Panc1 (cell line): ENCODE data around the gene EP400. TPM values are rescaled to one million over a fixed set of nuclear protein-coding genes. Genes with fewer than 3 reads are reported as not detected.

Source experiments
- ATAC-seq: fragments of 200-7000 bp; cut with Tn5 transposase; 2 replicates; pipeline ENCODE4 v1.9.1; 2020; ENCODE audit warnings: mild to moderate bottlenecking, moderate library complexity
- BruUV-seq: library from RNA; stranded (reverse); fragments of 400-500 nt; replicated peaks from 2 replicates; lab custom pipeline; 2021; lab: Mats Ljungman, UMichigan
- CTCF ChIA-PET: fragments of 300-600 bp; sonication (Branson Sonifier 250); formaldehyde crosslinking; loops from one replicate; lab custom pipeline; 2022; ENCODE audit warnings: antibody characterized with exemption; lab: Charles Lee
- POLR2A ChIA-PET: fragments of 300-600 bp; sonication (Branson Sonifier 250); formaldehyde crosslinking; loops from one replicate; lab custom pipeline; 2022; ENCODE audit warnings: antibody characterized with exemption; lab: Charles Lee
- DNase-seq: peaks from one replicate; pipeline ENCODE4 v3.0.0-alpha.2; 2010; ENCODE audit warnings: low read depth, low spot score
- H3K27ac ChIP-seq: 2 replicates; pipeline ENCODE4 v1.5.1; 2011; ENCODE audit warnings: mild to moderate bottlenecking, low read length, inconsistent platforms
- H3K27me3 ChIP-seq: fragments of 200-500 bp; sonication (Bioruptor generic); 2 replicates; pipeline ENCODE4 v1.6.0; 2014; ENCODE audit warnings: low read length, inconsistent platforms; ENCODE audit not compliant: control insufficient read depth, insufficient read depth
- H3K36me3 ChIP-seq: fragments of 200-500 bp; sonication (Bioruptor generic); 2 replicates; pipeline ENCODE4 v1.5.1; 2014; ENCODE audit warnings: inconsistent platforms, mild to moderate bottlenecking, low read length, moderate library complexity; ENCODE audit not compliant: control insufficient read depth, insufficient read depth
- H3K4me1 ChIP-seq: 2 replicates; pipeline ENCODE4 v1.5.1; 2011; ENCODE audit warnings: inconsistent platforms, mild to moderate bottlenecking, low read length, moderate library complexity; ENCODE audit not compliant: control insufficient read depth, insufficient read depth
- H3K4me3 ChIP-seq, 2 experiments: 2 replicates each; pipeline ENCODE4 v1.5.1; 2011 to 2012; ENCODE audit warnings: low read depth in 2 of 2, low read length in 2 of 2, mild to moderate bottlenecking in 2 of 2, inconsistent platforms in 1 of 2, moderate library complexity in 1 of 2
- H3K9me3 ChIP-seq: fragments of 200-500 bp; sonication (Bioruptor generic); 2 replicates; pipeline ENCODE4 v1.5.1; 2014; ENCODE audit warnings: low read depth, mild to moderate bottlenecking, inconsistent platforms, low read length, moderate library complexity; ENCODE audit not compliant: control insufficient read depth, insufficient read depth
- POLR2AphosphoS5 ChIP-seq: IDR thresholded peaks from 2 replicates; pipeline ENCODE4 v1.6.1; 2012; ENCODE audit warnings: mild to moderate bottlenecking, low read depth, low read length, moderate library complexity
- SIN3A ChIP-seq: IDR thresholded peaks from 2 replicates; pipeline ENCODE4 v1.6.1; 2012; ENCODE audit warnings: low read depth, mild to moderate bottlenecking, low read length, moderate library complexity, borderline replicate concordance; ENCODE audit not compliant: insufficient read depth
- TCF7L2 ChIP-seq: IDR thresholded peaks from 2 replicates; pipeline ENCODE4 v1.6.1; 2011; ENCODE audit warnings: mild to moderate bottlenecking, low read depth, low read length, inconsistent platforms
- in situ Hi-C: cut with HindIII; loops from 2 replicates; pipeline ENCODE4 v1.10.0; 2016; ENCODE audit warnings: low sequenced_read_pairs, low pct_unique_long_range_greater_than_20kb
- intact Hi-C: fragments of 100-400 bp; cut with micrococcal nuclease; formaldehyde crosslinking; loops from one replicate; pipeline ENCODE4 v1.10.0; 2022; ENCODE audit not compliant: unreplicated experiment
- total RNA-seq: library from RNA; stranded (reverse); gene quantifications from one replicate; pipeline ENCODE4 v1.2.1, GENCODE V29; 2021; ENCODE audit not compliant: unreplicated experiment
- TF ChIP-seq, protein P1 (sequence below), 2 experiments: IDR thresholded peaks; 2 replicates each; pipeline ENCODE4 v1.6.1; 2011 to 2012; ENCODE audit warnings: low read depth in 2 of 2, control low read depth in 1 of 2, low read length in 1 of 2, mild to moderate bottlenecking in 1 of 2, moderate library complexity in 1 of 2; ENCODE audit not compliant: insufficient read depth in 1 of 2
- TF ChIP-seq, protein P2 (sequence below): fragments of 450-650 bp; IDR thresholded peaks from 2 replicates; pipeline ENCODE4 v1.5.1; 2017; ENCODE audit warnings: mild to moderate bottlenecking

EP400 gene
- total RNA-seq, 1 experiment from 2014 or later = 59.4 TPM

DNA sequence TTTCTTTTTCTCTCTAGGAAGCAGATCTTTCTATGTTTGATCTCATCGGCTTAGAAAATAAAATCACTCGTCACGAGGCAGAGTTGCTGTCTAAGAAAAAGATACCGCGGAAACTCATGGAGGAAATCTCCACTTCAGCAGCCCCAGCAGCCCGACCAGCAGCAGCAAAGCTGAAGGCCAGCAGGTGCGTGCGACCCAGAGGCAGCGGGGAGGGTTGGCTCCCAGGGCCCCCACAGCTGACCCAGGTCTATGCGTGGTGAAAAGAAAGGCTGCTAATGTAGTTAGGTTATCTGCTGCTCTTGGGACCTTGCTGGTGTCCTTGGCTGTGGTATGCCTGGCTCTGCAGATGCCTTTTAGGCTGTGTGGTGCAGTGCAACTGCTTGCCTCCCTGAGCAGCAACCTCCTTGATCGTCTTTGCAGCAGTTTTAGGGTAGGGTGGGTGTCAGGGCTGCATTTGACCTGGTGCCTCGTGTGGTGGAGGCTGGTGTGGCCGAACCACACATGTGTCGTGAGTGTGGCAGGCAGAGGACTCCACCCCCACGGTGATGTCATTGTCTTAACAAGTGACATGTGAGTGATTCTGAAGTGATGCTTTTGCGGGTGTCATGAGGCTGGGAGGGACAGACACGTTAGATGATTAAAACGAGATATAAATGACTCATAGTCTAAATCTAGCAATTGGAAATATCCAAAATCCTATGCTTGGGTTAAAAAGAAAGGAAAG is 68.6 kb downstream of the EP400 start:
- ATAC-seq (peak; percentile 27; the same call in 1 of the 2 replicates), DNase-seq (no peak)
- TF ChIP-seq, protein P1, sequence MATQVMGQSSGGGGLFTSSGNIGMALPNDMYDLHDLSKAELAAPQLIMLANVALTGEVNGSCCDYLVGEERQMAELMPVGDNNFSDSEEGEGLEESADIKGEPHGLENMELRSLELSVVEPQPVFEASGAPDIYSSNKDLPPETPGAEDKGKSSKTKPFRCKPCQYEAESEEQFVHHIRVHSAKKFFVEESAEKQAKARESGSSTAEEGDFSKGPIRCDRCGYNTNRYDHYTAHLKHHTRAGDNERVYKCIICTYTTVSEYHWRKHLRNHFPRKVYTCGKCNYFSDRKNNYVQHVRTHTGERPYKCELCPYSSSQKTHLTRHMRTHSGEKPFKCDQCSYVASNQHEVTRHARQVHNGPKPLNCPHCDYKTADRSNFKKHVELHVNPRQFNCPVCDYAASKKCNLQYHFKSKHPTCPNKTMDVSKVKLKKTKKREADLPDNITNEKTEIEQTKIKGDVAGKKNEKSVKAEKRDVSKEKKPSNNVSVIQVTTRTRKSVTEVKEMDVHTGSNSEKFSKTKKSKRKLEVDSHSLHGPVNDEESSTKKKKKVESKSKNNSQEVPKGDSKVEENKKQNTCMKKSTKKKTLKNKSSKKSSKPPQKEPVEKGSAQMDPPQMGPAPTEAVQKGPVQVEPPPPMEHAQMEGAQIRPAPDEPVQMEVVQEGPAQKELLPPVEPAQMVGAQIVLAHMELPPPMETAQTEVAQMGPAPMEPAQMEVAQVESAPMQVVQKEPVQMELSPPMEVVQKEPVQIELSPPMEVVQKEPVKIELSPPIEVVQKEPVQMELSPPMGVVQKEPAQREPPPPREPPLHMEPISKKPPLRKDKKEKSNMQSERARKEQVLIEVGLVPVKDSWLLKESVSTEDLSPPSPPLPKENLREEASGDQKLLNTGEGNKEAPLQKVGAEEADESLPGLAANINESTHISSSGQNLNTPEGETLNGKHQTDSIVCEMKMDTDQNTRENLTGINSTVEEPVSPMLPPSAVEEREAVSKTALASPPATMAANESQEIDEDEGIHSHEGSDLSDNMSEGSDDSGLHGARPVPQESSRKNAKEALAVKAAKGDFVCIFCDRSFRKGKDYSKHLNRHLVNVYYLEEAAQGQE (IDR thresholded peaks at IDR 0.05; ENCODE audit: insufficient read depth in 1 of 2, low read depth in 2 of 2, low read length in 1 of 2) = no peak
- TF ChIP-seq POLR2AphosphoS5 = no peak
- TF ChIP-seq, protein P2, sequence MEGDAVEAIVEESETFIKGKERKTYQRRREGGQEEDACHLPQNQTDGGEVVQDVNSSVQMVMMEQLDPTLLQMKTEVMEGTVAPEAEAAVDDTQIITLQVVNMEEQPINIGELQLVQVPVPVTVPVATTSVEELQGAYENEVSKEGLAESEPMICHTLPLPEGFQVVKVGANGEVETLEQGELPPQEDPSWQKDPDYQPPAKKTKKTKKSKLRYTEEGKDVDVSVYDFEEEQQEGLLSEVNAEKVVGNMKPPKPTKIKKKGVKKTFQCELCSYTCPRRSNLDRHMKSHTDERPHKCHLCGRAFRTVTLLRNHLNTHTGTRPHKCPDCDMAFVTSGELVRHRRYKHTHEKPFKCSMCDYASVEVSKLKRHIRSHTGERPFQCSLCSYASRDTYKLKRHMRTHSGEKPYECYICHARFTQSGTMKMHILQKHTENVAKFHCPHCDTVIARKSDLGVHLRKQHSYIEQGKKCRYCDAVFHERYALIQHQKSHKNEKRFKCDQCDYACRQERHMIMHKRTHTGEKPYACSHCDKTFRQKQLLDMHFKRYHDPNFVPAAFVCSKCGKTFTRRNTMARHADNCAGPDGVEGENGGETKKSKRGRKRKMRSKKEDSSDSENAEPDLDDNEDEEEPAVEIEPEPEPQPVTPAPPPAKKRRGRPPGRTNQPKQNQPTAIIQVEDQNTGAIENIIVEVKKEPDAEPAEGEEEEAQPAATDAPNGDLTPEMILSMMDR = no peak
- TF ChIP-seq SIN3A = no peak
- no peak for TF ChIP-seq TCF7L2
- ChIA-PET CTCF (no interaction called here), POLR2A (no interaction called here)
- BruUV-seq = no TSS peak
- no peaks in the 10 kb centered on the region for H3K4me1 ChIP-seq
- H3K4me3 ChIP-seq = no peak overlapping the region
- H3K27me3 ChIP-seq = no peaks in the 10 kb centered on the region
- peaks cover 12% of the 10 kb centered on the region for H3K36me3 ChIP-seq
- in situ Hi-C loops (no loop called here), intact Hi-C loops (no loop called here)
- H3K27ac ChIP-seq = no peak overlapping the region
- no peaks in the 10 kb centered on the region for H3K9me3 ChIP-seq

DNA sequence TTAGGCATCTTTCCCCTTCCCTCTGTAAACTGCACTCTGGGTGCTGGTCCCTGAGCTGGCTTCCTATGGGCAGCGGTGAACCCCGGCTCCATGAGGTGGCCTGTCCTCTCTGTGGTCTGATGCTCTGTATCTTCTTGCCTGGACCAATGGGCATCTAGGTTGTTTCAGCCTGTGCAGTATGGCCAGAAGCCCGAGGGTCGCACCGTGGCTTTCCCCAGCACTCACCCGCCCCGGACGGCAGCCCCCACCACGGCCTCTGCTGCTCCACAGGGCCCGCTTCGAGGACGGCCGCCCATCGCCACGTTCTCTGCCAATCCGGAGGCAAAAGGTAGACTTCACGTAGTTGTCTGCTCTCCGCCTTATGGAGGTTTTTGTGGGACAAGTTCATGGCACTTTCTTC is 70.1 kb downstream of the EP400 start:
- no peak for DNase-seq
- Histone ChIP-seq H3K36me3 (peaks cover 23% of the 10 kb centered on the region), H3K27me3 (no peaks in the 10 kb centered on the region), H3K4me1 (no peaks in the 10 kb centered on the region), H3K9me3 (no peaks in the 10 kb centered on the region), H3K27ac (no peak overlapping the region), H3K4me3 (no peak overlapping the region)
- no TSS peak for BruUV-seq
- intact Hi-C loops = no loop called here
- in situ Hi-C loops = no loop called here
- no peak for ATAC-seq
- ChIA-PET CTCF (no interaction called here), POLR2A (no interaction called here)
- TF ChIP-seq, protein P2 = no peak
- TF ChIP-seq TCF7L2 = no peak
- TF ChIP-seq, protein P1 (IDR thresholded peaks at IDR 0.05; ENCODE audit: insufficient read depth in 1 of 2, low read depth in 2 of 2, low read length in 1 of 2) = no peak
- no peak for TF ChIP-seq SIN3A
- TF ChIP-seq POLR2AphosphoS5 = no peak
